ENCODE measurements around the gene TMEM106A. TPM values are rescaled to one million over a fixed set of nuclear protein-coding genes. Genes with fewer than 3 reads are reported as not detected.
"Not testable (repeated sequence)": the region's sequence is repeated elsewhere in the genome, so short reads cannot be mapped to it uniquely, and the experiment has no call there.

The TMEM106A gene
- total RNA-seq, 4 donors from 2014 or later = 0.27 to 2.5 (median 1.6) TPM

GRCh38 chr17:43220511-43221125 is 8.9 kb downstream of the TMEM106A start:
- Histone ChIP-seq H3K36me3 (peaks cover 0 to 44% (median 0%) of the 10 kb centered on the region in 3 donors), H3K9me3 (no peaks in the 10 kb centered on the region), H3K27ac (no peak overlapping the region), H3K27me3 (no peaks in the 10 kb centered on the region), H3K4me3 (no peak overlapping the region), H3K4me1 (no peaks in the 10 kb centered on the region)
- 81 to 94% methylated on average over 2 to 8 of the region's 9 CpGs for WGBS, 2 donors
- intact Hi-C loops (cut with DNase I) = no loop called here
- no peak for DNase-seq
- TF ChIP-seq POLR2A (IDR thresholded peaks at IDR 0.05) (no peak), CTCF (IDR thresholded peaks at IDR 0.05) (no peak)

- Histone ChIP-seq H3K27ac (no peak overlapping the region), H3K4me1 (no peaks in the 10 kb centered on the region), H3K36me3 (peaks cover 0 to 15% (median 0%) of the 10 kb centered on the region in 3 donors), H3K4me3 (no peak overlapping the region), H3K27me3 (no peaks in the 10 kb centered on the region), H3K9me3 (no peaks in the 10 kb centered on the region)
- intact Hi-C loops (cut with DNase I) = no loop called here
- no peak for TF ChIP-seq POLR2A (IDR thresholded peaks at IDR 0.05)
- no peak for TF ChIP-seq CTCF (IDR thresholded peaks at IDR 0.05)
- no peak for DNase-seq
- 83 to 100% methylated on average over 3 to 4 of the region's 7 CpGs for WGBS, 2 donors
These were observed 12.6 kb downstream of the TMEM106A start for GRCh38 chr17:43224146-43224705.

- WGBS, 2 donors = 88 to 90% methylated on average over 7 of the region's 7 CpGs
- Histone ChIP-seq H3K4me3 (no peak overlapping the region), H3K27me3 (no peaks in the 10 kb centered on the region), H3K9me3 (no peaks in the 10 kb centered on the region), H3K36me3 (peaks cover 0 to 15% (median 0%) of the 10 kb centered on the region in 3 donors), H3K27ac (no peak overlapping the region), H3K4me1 (no peaks in the 10 kb centered on the region)
- no peak for TF ChIP-seq CTCF (IDR thresholded peaks at IDR 0.05)
- no peak for TF ChIP-seq POLR2A (IDR thresholded peaks at IDR 0.05)
- intact Hi-C loops (cut with DNase I) = no loop called here
- DNase-seq = no peak
These were observed 14.7 kb downstream of the TMEM106A start for GRCh38 chr17:43226393-43226792.

- peaks cover 0 to 15% (median 0%) of the 10 kb centered on the region in 3 donors for H3K36me3 ChIP-seq
- intact Hi-C loops (cut with DNase I); H3K4me3 ChIP-seq; H3K27me3 ChIP-seq; H3K27ac ChIP-seq; H3K9me3 ChIP-seq; DNase-seq; H3K4me1 ChIP-seq: not testable (repeated sequence)
- no CpG with 5 or more reads among the region's 7 CpGs for WGBS, 2 donors
These were observed 16.5 kb downstream of the TMEM106A start, which contains the start of gene CCDC200 for GRCh38 chr17:43228020-43228782. CCDC200 (minus strand) TSS chr17:43228623; CDS start chr17:43228554, 69 bp downstream.

GRCh38 chr17:43231205-43232020 is 19.7 kb downstream of the TMEM106A start:
- 62 to 73% methylated on average over 6 to 7 of the region's 40 CpGs for WGBS, 2 donors
- H3K4me3 ChIP-seq = peak overlapping the region in 3 of 4 donors; percentile 1 to 22 (median 1)
- intact Hi-C loops (cut with DNase I); H3K36me3 ChIP-seq; DNase-seq; H3K27me3 ChIP-seq; H3K9me3 ChIP-seq; H3K4me1 ChIP-seq: not testable (repeated sequence)
- H3K27ac ChIP-seq = peak overlapping the region in 3 of 4 donors; percentile 34 to 58 (median 51)

- Histone ChIP-seq H3K27ac (peak overlapping the region in 3 of 4 donors; percentile 34 to 58 (median 51)), H3K4me3 (peak overlapping the region in 3 of 4 donors; percentile 1 to 22 (median 1))
- WGBS, 2 donors = 55 to 66% methylated on average over 5 to 20 of the region's 24 CpGs
- H3K4me1 ChIP-seq; DNase-seq; H3K9me3 ChIP-seq; intact Hi-C loops (cut with DNase I); H3K36me3 ChIP-seq; H3K27me3 ChIP-seq: not testable (repeated sequence)
These were observed 20.5 kb downstream of the TMEM106A start for GRCh38 chr17:43232021-43232699.

- H3K36me3 ChIP-seq; H3K9me3 ChIP-seq; H3K27ac ChIP-seq; H3K27me3 ChIP-seq; H3K4me1 ChIP-seq; H3K4me3 ChIP-seq; DNase-seq; intact Hi-C loops (cut with DNase I): not testable (repeated sequence)
- no CpG with 5 or more reads among the region's 15 CpGs for WGBS, 2 donors
These were observed 21.6 kb downstream of the TMEM106A start for GRCh38 chr17:43233263-43233662.

GRCh38 chr17:43233877-43234276 is 22.2 kb downstream of the TMEM106A start, which contains the start of gene RNU2-1:
RNU2-1 (minus strand) TSS chr17:43233977.
- H3K4me3 ChIP-seq; H3K27me3 ChIP-seq; intact Hi-C loops (cut with DNase I); H3K36me3 ChIP-seq; H3K27ac ChIP-seq; H3K9me3 ChIP-seq; H3K4me1 ChIP-seq; DNase-seq: not testable (repeated sequence)
- WGBS, 2 donors = no CpG with 5 or more reads among the region's 31 CpGs

GRCh38 chr17:43239597-43239996 is 27.9 kb downstream of the TMEM106A start:
- H3K4me1 ChIP-seq; H3K4me3 ChIP-seq; DNase-seq; H3K27me3 ChIP-seq; H3K9me3 ChIP-seq; H3K36me3 ChIP-seq; H3K27ac ChIP-seq; intact Hi-C loops (cut with DNase I): not testable (repeated sequence)
- no CpG with 5 or more reads among the region's 26 CpGs for WGBS, 2 donors

All from esophagus squamous epithelium (tissue), 5 donors.